GM06990 (cell line): ENCODE results near the gene CCDC157.

Experiments used
- DNase-seq: peaks from one replicate; pipeline ENCODE4 v3.0.0-alpha.2; 2011; ENCODE audit not compliant: insufficient read length; ENCODE audit errors: extremely low read depth
- H3K27me3 ChIP-seq: replicated peaks from 2 replicates; pipeline ENCODE4 v1.6.0; 2011; ENCODE audit warnings: low read length; ENCODE audit not compliant: control insufficient read depth, insufficient read depth
- H3K36me3 ChIP-seq: 2 replicates; pipeline ENCODE4 v1.5.1; 2011; ENCODE audit warnings: low read length; ENCODE audit not compliant: control insufficient read depth, insufficient read depth
- H3K4me3 ChIP-seq: replicated peaks from 2 replicates; pipeline ENCODE4 v1.5.1; 2011; ENCODE audit warnings: low read depth, mild to moderate bottlenecking, control low read depth, low read length
- TF ChIP-seq, protein P1 (sequence below): IDR thresholded peaks from 2 replicates; pipeline ENCODE4 v1.5.1; 2011; ENCODE audit warnings: low read length, control low read depth, mild to moderate bottlenecking, inconsistent platforms; ENCODE audit not compliant: insufficient read depth, poor library complexity, severe bottlenecking

The CCDC157 gene

DNA sequence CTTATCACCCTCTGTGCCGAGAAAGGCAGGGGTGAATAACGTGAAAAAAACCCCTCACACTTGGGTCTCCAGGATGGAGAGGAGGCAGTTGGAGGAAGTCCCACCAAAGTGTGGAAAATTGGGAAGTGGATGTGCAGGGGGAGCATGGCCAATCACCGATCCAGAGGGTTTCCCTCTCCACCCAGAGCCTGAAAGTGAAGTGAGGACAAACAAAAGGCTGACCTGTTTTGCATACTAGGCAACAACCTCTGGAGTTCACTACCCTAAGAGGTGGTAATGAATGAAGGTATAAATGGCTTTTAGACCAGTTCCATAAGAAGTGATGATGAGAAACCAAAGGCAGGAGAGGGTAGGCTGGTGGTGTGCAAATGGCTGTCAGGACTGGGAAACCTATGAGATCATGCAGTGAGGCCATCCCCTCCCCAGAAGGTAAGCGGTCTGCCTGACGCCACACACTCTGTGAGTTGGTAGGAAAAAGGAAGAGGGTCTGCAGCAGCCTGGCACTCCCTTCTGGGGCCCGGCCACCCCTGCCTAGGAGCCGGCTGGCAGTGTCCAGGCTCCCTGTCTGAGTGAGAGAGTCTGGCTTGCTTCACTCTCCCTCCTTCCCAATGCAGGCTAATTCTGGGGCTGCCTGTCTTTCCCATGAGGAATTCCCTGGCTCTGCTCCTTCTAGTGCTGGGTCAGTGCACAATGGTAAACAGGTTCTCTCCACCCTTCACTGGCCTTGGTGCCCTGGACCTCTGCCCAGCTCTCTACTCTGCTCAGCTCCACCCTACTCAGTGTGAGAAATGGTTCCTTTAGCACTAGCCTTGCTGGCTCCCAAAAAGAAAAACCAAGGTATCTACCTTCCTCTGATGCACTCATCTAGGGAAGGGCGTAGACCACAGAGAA, 45.7 kb upstream of the CCDC157 start:
- no peak for DNase-seq

DNA sequence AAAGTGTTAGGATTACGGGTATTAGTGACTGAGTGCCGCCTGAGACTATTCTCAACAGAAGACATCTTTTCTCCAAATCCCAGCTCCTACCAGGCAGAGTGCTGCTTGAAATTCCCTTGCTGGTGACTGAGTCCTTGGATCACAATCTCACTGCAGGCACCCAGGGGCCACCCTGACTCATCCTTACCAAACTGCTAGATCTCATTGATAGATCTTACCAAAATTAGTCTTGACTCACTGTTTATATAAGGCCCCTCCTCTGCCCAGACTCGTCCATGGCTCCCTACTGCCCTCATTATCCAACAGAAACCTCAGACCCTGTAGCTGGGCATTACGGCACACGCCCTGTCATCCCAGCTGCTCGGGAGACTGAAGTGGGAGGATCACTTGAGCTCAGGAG, 44.8 kb upstream of the CCDC157 start:
- no peak overlapping the region for H3K4me3 ChIP-seq
- H3K27me3 ChIP-seq: no peaks in the 10 kb centered on the region
- TF ChIP-seq, protein P1, sequence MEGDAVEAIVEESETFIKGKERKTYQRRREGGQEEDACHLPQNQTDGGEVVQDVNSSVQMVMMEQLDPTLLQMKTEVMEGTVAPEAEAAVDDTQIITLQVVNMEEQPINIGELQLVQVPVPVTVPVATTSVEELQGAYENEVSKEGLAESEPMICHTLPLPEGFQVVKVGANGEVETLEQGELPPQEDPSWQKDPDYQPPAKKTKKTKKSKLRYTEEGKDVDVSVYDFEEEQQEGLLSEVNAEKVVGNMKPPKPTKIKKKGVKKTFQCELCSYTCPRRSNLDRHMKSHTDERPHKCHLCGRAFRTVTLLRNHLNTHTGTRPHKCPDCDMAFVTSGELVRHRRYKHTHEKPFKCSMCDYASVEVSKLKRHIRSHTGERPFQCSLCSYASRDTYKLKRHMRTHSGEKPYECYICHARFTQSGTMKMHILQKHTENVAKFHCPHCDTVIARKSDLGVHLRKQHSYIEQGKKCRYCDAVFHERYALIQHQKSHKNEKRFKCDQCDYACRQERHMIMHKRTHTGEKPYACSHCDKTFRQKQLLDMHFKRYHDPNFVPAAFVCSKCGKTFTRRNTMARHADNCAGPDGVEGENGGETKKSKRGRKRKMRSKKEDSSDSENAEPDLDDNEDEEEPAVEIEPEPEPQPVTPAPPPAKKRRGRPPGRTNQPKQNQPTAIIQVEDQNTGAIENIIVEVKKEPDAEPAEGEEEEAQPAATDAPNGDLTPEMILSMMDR: no peak
- H3K36me3 ChIP-seq: no peaks in the 10 kb centered on the region
- DNase-seq: no peak

More for the DNA sequence above, 45.7 kb upstream of the CCDC157 start:
- Histone ChIP-seq H3K36me3 (no peaks in the 10 kb centered on the region), H3K4me3 (no peak overlapping the region), H3K27me3 (no peaks in the 10 kb centered on the region)
- TF ChIP-seq, protein P1: no peak

DNA sequence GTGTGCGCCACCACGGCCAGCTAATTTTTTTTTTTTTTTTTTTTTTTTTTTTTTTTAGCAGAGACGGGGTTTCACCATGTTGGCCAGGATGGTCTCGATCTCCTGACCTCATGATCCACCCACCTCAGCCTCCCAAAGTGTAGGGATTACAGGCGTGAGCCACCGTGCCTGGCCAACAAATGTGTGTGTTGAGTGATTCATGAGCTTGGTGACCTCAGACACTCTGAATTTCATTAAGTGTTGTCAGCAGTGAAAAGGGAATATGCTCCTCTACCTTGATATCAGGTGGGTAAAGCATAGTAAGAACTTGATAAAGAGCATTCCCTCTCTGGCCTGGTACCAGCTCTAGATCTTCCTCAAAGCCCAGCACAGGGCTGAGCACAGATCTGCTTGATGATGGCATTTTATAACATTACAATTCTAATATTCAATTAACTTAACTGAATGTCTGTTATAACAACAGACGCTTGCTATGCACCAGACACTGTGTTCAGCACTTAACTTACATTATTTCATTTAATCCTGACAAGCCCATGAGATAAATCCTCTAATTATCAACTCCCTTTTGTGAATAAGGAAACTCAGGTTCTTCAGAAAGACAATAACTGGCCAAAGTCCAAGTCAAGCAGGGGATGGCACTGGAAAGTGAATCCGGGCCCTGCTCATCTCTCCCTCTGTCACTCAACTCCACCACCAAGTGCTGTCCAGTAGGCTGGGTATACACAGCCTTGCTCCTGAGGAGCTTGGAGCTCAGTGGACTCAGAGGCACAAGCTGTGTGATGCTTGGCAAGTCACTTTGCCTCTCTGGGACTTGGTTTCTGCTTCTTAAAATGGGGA, 43.1 kb upstream of the CCDC157 start:
- Histone ChIP-seq H3K36me3 (peaks cover 1% of the 10 kb centered on the region), H3K27me3 (no peaks in the 10 kb centered on the region), H3K4me3 (no peak overlapping the region)
- TF ChIP-seq, protein P1: no peak
- DNase-seq: no peak

DNA sequence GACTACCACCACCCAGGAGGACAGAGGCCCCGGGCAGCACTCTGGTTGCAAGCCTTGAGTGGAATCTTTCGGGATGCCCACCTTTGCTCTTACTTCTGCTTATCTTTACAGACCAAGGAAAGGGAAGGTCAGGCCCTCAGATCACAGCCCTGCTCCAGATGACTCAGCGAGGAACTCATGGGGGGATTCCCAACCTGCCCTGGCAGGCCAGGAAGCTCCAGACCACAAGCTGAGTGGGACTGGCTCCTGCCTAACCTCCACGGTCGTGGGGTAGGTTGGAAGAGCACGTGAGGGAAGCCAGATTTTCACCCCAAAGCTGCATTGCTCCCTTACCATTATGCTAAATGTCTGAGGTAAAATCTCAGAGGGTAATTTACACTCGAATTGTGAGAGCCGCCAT, 41.9 kb upstream of the CCDC157 start:
- H3K4me3 ChIP-seq: no peak overlapping the region
- DNase-seq: peak; percentile 71
- no peaks in the 10 kb centered on the region for H3K27me3 ChIP-seq
- TF ChIP-seq, protein P1: no peak
- H3K36me3 ChIP-seq: peaks cover 4% of the 10 kb centered on the region

DNA sequence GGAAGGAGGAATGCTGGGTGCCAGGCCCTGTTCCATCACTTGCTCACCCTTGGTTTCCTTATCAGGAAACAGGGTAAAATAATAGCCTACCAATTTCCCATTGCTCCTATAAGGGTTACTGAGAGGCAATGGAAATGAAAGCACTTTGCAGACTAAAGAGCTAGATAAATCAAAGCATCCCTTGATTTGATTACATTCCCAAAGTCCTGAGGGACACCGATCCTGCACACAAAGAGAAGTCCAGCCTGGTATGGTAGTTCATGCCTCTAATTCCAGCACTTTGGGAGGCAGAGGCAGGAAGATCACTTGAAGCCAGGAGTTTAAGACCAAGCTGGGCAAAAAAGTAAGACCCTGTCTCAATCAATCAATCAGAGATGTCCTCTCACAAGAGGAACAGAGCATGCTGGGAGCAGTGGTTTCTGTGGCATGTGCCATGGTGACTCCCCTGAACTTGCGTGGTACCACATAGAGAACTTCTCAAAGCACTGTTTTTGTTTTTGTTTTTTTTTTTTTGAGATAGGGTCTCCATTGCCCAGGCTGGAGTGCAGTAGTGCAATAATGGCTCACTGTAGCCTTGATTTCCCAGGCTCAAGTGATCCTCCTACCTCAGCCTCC, 40.7 kb upstream of the CCDC157 start:
- Histone ChIP-seq H3K36me3 (peaks cover 10% of the 10 kb centered on the region), H3K4me3 (no peak overlapping the region), H3K27me3 (no peaks in the 10 kb centered on the region)
- TF ChIP-seq, protein P1: no peak
- DNase-seq: no peak
